Kidney epithelial cell (primary cell): Measurements from ENCODE around the gene MPP2. TPM values are rescaled to one million over a fixed set of nuclear protein-coding genes. Genes with fewer than 3 reads are reported as not detected.

Experiments used
- DNase-seq: peaks from one replicate; pipeline ENCODE4 v3.0.0-alpha.2; 2010; ENCODE audit warnings: low read depth
- H3K27me3 ChIP-seq: 2 replicates; pipeline ENCODE4 v1.6.0; 2011; ENCODE audit warnings: low read length; ENCODE audit not compliant: control insufficient read depth, insufficient read depth
- H3K36me3 ChIP-seq: 2 replicates; pipeline ENCODE4 v1.5.1; 2011; ENCODE audit warnings: low read length; ENCODE audit not compliant: control insufficient read depth, insufficient read depth
- H3K4me3 ChIP-seq: 2 replicates; pipeline ENCODE4 v1.5.1; 2011; ENCODE audit warnings: low read depth, mild to moderate bottlenecking, control low read depth, low read length
- CTCF ChIP-seq: IDR thresholded peaks from 2 replicates; pipeline ENCODE4 v1.5.1; 2011; ENCODE audit warnings: mild to moderate bottlenecking, moderate library complexity, low read length, control low read depth, inconsistent platforms; ENCODE audit not compliant: insufficient read depth, poor library complexity, severe bottlenecking
- total RNA-seq: library from RNA; depleted of rRNA; stranded (reverse); fragments of >200 nt; gene quantifications from 2 replicates; pipeline ENCODE4 v1.2.3, GENCODE V29; 2015

The MPP2 gene
- total RNA-seq, 1 donor from 2014 or later: 2.7 TPM

- no peak overlapping the region for H3K4me3 ChIP-seq
- H3K27me3 ChIP-seq: peaks cover 18% of the 10 kb centered on the region
- no peaks in the 10 kb centered on the region for H3K36me3 ChIP-seq
- TF ChIP-seq CTCF: no peak
- DNase-seq: no peak
Observed at GRCh38 chr17:43860927-43861622, 46.3 kb downstream of the MPP2 start.

- Histone ChIP-seq H3K4me3 (no peak overlapping the region), H3K27me3 (peaks cover 21% of the 10 kb centered on the region), H3K36me3 (no peaks in the 10 kb centered on the region)
- TF ChIP-seq CTCF: no peak
- DNase-seq: no peak
Observed at GRCh38 chr17:43860077-43860725, 47.1 kb downstream of the MPP2 start.

GRCh38 chr17:43857957-43858600 is 49.3 kb downstream of the MPP2 start:
- no peak for DNase-seq
- H3K4me3 ChIP-seq: no peak overlapping the region
- H3K36me3 ChIP-seq: no peaks in the 10 kb centered on the region
- H3K27me3 ChIP-seq: peaks cover 31% of the 10 kb centered on the region
- TF ChIP-seq CTCF: no peak

- no peak for TF ChIP-seq CTCF
- Histone ChIP-seq H3K4me3 (no peak overlapping the region), H3K27me3 (peaks cover 38% of the 10 kb centered on the region), H3K36me3 (no peaks in the 10 kb centered on the region)
- no peak for DNase-seq
Observed at GRCh38 chr17:43857141-43857540, 50.2 kb downstream of the MPP2 start.

GRCh38 chr17:43856141-43856540 is 51.2 kb downstream of the MPP2 start:
- H3K36me3 ChIP-seq: no peaks in the 10 kb centered on the region

More at GRCh38 chr17:43856141-43856540, 51.2 kb downstream of the MPP2 start:
- DNase-seq: no peak
- peaks cover 38% of the 10 kb centered on the region for H3K27me3 ChIP-seq
- no peak for TF ChIP-seq CTCF
- H3K4me3 ChIP-seq: no peak overlapping the region
